NOMO-1 treated with dmso at 0.1 percent for 144 hours (cell line): Measurements from ENCODE around the gene SERPINH1.

ENCODE experiments used
- DNase-seq: peaks from one replicate; lab custom pipeline; 2025; ENCODE audit not compliant: unreplicated experiment; lab: John Stamatoyannopoulos, UW

The SERPINH1 gene

DNA sequence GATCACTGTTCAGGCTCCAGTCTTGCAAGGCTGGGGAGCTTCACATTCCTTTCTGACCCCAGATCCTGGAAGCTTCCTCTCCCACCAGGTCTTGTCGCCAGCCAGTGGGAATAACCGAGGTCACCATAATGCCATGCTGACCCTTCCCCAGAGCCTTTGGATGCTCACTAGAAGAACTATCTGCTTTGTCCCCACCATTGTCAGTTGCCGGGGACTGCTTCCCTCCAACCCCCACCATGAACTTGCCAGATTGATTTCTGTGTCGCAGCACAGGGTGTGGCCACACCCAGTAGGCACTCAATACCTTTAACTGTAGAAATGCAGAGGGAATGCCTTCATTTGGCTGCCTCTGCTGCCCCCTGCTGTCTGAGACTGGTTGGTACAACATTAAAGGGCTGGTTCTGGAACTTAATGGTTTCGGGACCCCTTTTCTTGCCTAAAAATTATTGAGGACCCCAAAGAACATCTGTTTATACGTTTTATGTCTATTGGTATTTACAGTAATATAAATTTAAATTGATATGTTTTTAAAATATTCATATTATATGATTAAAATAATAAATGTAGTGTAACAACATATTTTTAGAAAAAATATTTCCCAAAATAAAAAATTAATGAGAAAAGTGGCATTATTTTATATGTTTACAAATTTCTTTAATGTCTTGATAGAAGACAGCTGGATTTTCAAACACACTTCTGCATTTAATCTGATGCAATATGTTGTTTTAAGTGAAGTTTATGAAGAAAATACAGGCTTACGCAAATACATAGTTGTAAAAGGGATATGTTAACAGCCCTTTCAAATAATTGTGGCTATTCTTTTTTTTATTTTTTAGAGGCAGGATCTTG, 29.6 kb upstream of the SERPINH1 start:
- DNase-seq = peak; percentile 68

DNA sequence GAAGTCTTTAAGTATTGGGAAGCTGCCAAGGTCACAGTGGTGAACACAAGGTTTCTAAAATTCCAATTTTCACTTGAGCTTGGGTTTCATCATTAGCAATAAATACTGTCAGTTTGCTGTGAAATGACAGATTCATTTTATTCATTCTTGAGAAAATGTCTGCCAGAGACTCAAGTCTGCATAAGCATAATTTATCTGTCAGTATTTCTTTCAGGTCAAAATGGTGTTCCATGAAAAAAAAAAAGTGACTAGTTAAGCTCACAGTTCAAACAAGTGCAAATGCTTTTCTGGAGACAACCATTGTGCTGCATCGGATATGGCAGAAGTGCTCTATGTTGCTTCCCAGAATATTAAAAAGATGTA, 28.2 kb upstream of the SERPINH1 start:
- no peak for DNase-seq

DNA sequence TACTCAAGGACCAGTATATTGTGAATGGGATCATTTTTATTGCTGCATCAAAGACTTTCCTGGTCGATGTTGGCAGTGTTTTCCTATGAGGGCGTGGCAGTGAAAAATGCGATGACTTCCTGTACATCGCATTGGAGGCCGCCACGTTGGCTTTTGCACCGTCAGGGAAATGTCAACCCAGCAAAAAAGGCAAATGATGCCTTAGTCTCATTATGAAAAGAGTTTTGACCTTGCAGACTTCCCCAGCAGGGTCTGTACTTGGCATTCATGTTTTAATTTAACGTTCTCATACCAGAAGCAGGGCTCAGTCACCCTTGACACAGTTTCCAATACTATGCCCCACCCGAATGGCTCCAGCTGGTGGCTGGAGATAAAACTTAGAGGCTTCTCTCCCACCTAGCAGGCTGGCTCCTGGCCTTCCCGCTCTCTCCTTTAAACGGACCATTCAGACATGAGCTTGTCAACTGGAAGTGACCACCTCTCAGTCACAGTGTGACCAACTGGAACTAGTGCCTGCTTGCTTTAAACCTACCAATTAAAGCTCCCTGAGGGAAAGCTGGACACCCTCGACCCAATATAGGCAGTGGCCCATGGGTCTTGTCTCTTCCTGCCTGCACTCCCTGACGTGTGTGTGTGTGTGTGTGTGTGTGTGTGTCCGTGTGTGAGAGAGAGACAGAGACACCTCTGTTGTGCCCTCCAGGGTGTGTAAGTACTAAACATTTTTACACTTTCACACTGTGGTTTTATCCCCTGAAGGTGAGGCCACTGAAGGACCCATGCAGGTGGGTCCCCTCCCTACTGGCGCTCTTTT, 27.6 kb upstream of the SERPINH1 start:
- no peak for DNase-seq

DNA sequence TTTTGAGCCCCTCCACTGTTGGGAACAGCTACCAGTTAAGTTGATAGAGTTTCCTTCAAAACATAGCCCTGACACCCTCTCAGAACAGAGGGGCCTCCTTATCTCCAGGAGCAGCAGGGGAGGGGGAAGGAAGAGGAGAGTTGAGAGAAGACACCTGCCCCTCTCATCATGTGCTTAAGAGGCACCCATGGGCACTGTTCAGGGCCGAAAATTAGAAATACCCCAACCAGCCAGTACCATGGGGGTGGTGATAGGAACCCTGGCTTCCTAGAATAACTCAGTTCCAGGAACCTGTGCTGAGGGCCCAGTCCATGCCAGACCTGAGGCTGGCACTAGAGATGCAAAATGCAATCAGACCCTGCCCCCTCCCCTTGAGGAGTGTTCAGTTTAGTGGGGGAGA, 27.0 kb upstream of the SERPINH1 start:
- DNase-seq = no peak

DNA sequence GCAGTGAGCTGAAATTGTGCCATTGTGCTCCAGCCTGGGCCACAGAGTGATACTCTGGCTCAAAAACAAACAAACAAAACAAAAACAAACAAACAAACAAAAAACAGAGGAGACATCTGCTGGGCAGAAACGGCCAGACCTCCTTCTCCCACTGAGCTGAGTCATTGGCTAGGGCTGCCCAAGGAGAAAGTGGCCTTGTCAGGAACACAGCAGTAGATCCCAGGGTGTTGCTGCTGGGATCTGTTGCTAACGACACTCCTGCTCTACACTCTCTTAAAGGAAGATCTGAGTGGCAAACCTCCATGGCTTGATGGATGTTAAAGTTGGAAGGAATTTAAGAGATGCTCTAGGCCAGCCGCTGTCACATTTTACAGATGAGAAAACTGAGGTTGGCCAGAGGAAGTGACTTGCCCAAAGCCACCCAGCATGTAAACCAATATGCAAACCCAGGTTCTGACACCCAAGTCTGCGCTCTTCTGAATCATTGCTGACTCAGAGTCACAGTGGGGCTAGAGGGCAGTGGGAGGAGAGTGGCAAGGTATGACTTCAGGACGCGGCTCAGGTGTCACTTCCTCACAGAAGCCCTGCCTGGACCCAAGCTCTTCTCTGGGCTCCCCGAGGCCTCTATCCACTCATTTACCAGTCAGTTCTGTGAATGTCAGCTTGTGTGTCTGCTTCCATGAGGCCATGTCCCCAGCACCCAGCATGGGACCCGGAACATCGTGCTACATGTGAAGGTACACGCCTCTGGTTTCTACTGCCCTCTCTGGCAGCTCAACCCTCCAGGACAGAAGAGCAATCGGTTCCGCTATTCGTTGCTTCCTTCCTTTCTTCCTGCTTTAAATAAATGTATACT, 25.0 kb upstream of the SERPINH1 start:
- DNase-seq = peak; percentile 62

DNA sequence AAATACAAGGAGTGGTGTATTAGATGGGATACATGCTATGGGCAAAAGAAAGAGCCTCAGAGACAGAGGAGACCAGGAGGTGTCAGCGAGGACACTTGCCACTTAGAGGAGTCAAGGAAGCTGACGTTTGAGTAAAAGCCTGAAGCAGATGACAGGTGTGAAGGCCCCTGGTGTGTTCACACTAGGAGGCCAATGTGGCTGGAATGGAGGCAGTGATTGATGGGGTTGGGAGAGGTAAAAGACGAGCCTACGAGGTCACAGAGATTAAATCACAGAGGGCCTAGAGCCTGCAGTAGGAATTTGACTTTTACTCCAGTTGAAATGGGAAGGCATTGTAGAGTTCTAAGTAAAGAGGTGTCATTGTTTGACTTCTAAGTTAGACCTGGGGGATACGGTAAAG, 24.3 kb upstream of the SERPINH1 start:
- no peak for DNase-seq

DNA sequence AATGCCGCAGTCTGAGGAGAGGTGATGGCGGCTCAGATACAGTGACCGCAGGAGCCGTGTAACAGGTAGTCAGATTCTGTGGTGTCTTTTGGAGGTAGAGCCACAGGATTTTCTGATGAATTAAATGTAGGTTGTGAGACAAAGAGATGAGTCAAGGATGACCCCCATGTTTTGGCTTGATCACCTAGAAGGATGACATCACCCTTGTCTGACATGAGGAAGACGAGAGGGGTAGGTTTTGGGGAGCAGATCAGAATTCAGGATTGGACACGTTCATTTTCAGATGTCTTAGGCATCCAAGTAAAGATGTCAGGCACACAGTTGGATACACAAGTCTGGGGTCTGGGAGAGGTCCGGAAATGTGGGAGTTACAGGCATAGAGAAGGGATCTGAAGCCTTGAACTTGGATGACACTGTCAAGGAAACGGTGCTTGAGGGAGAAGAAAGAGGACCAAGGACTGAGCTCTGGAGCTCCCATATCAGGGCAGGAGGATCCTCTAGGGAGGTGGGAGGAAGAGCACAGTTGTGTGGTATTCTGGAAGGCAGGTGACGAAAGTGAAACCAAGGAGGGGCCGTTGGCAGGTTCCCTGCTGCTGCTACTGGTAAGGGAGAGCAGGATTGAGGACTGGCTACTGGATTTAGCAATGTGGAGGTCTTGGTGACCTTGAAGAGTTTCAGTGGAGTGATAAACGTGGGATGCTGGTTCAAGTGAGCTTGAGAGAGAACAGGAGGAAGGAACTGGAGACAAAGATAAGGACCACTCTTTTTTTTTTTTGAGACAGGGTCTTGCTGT, 23.7 kb upstream of the SERPINH1 start:
- DNase-seq = no peak

DNA sequence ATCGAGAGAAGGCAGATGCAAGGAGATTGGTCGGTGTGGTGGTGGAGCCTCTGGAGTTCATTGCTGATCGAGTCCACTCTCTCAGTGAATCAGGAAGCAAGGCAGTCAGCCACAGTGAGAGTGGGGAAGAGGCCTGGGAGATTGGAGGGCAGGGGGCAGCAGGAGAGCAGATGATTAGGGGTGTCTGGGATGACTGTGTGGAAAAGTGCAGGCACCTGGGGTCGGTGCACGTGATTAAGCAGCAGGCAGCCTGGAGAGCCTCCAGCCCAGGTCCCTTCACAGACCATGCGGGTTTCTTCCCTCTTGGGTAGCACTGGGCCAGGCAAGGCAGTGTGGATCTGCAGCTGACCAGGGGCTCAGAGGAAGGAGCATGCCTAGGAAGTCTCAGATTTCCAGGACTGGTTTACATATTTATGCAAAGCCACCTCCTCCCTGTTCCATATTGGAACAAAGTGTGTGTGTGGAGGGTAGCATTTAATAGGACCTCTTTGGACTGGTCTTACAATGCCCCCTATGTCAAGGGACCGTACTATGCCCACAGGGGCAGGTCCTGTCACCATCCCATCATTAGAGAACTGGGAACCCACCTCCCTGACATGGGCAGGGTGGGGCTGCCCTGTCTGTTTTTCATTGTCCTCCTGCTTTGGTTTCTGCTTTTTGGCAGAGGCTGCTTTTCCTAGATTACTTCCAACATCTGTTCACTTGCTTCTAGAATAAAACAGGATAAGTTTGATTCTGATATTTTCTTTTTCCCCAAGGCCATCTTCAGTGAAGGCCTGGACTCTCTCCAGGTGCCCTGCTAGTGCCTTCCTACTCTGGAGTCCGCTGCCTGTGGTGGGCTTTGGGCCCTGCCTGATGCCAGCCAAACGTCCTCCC, 22.4 kb upstream of the SERPINH1 start:
- no peak for DNase-seq

DNA sequence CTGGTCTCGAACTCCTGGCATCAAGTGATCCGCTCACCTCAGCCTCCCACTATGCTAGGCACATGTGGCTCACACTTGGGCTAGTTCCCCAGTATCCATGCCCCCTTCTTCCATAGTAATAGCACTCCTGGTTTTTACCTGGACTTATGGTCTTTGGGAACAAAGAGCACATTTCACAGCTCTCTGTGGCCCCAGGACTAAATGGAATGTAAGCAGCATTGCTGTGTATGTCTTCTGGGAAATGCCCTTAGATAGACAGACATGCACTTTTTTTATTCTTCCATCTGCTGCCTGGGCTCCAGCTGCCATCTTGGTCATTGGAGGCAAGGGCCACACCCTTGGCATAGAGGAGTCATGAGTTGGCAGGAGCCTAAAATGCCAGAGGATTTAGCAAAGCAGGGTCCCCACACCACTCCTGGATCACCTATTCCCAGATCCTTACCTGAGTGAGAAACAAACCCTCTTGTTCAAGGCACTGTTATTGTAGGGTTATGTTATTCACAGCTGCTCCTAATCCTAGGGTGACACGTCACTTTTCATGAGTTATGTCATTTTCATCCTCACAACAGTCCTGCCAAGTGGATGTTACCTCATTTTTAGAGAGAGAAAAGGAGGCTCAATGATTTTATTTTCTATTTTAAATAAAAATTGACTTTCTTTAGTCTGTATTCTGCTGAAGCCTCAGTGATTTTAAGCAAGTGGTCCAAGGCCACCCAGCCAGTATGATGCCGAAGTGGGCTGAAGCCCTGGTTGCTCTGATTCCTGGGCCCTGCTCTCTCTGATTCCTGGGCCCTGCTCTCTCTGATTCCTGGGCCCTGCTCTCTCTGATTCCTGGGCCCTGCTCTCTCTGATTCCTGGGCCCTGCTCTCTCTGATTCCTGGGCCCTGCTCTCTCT, 20.6 kb upstream of the SERPINH1 start:
- no peak for DNase-seq

DNA sequence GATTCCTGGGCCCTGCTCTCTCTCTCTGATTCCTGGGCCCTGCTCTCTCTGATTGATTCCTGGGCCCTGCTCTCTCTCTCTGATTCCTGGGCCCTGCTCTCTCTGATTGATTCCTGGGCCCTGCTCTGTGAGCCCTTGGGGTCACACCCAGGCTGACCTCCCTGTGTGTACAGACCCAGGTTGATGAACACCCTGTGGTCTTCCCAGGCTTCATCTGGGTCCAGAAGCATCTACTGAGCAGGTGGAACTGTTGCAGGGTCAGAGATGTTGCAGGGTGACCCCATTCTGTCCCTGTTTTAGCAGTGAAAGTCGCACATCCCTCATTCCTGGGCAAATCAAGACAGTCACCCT, 20.0 kb upstream of the SERPINH1 start:
- no peak for DNase-seq

DNA sequence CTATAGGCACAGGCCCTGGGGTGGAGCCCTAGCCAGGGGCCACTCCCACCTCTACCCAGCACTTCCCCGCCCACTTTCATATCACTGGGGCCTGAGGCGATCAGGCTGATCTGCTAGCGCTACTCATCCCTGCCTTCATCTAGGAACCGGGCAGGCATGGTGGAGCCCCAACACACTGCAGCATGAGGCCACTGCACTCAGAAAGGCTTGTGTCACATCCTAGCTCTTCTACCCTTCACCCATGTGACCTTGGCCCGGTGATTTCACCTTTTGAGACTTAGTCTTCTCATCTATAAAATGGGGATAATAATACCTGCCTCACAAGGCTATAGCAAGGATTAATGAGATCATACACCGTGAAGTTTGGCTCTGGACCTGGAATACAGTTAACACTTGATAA, 18.2 kb upstream of the SERPINH1 start:
- no peak for DNase-seq

DNA sequence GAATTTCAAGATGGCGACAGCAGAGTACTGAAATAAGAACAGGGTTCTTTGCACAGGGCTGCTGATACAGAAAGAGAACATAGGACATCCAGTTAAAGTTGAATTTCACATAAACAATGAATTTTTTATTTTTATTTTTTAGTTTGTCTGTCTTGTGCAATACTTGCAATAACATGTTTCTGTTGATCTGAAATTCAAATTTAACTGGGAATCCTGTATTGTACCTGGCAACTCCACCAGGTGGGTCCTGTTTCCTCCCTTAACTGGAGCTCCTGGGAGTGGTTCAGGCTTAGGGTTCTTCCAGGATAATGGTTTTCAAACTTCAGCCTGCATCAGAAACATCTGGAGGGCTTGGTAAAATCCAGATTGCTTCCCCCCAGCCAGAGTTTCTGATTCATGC, 14.9 kb upstream of the SERPINH1 start:
- DNase-seq = no peak

DNA sequence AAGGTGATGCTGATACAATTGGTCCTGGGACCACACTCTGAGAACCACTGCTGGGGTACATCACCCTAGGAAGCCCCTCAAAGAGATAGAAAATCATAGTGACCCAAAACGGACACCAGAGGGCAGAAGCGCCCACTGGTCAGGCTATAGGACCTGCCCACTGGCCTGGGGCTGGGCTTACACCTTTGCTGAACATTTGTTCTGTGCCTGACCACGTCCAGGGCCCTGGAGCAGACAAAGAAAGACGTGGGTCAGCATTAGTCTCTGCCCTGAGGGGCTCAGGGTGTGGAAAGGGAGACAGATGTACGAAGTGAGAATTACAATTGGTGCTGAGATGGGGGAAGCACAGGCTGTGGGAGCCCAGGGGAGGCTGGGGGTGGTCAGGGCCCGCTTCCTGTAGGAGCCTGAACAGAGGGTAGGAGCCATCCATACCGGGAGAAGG, 14.4 kb upstream of the SERPINH1 start:
- no peak for DNase-seq

DNA sequence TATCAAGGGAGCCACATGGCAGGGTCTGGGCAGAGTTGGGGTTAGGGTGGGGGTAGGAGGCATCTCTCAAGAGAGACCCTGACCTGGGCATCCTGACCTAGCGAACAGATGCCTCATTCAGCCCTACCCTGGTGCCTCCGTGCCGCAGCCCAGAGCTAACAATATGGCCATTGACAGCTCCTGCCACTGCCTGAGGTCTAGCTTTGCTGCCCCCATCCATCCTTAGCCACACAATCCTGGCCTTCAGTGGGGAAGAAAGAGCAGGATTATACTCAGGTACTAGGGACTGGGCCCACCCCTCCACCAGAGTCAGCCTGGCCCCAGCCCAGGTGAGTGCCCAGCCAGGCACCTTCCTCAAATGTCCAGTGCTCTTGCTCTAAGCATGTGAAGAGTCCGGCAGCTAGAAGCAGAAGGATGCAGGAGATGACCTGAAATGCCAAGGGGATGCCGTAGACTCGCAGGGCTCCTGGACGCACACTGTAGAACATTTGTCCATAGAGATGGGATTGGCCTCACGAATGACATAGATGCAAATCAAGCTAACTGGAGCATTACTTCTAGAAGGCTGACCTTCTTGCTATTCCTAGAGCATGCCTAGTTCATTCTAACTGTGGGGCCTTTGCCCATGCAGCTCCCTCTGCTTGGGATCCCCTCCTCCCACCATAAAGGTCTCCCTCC, 13.3 kb upstream of the SERPINH1 start:
- no peak for DNase-seq

DNA sequence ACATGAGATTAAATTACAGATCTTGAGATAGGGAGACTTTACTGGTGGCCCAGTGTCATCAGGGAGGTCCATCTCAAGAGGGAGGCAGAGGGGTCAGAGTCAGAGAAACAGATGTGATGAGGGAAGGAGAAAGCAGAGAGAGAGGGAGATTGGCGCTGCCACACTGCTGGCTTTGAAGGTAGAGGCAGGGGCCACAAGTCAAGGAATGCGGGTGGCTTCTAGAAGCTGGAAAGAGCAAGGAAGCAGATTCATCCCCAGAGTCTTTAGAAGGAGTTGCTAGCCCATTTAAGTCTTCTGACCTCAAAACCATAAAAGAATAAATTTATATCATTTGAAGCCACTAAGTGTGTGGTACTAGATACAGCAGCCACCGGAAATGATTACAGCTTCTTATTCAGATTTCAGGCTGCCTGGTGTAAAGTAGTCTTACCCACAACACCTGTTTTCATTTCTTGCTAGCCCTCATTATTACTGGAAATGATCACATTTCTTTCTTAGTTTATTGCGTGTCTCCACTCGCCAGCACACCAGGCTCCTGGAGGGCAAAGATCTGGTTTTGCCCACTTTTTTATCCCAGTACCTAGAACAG, 12.6 kb upstream of the SERPINH1 start:
- no peak for DNase-seq

DNA sequence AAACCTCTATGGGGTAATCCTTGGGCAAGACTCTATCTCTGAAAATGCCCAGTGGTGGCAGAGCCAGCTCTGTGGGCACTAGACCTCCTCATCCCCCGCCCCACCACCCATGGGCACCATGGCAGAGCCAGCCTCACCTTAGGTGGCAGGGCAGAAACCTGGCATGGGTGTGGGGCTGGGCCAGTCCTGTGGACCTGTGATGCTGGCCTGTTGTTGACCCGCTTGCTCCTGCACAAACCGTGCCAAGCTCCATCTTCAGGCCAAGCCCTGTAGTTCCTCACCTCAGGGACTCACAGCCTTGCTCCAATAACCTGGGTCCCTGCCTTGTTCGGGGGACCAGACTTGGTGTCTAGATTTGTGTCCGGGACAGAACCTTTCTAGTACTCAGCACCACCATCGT, 8.9 kb upstream of the SERPINH1 start:
- DNase-seq = no peak

DNA sequence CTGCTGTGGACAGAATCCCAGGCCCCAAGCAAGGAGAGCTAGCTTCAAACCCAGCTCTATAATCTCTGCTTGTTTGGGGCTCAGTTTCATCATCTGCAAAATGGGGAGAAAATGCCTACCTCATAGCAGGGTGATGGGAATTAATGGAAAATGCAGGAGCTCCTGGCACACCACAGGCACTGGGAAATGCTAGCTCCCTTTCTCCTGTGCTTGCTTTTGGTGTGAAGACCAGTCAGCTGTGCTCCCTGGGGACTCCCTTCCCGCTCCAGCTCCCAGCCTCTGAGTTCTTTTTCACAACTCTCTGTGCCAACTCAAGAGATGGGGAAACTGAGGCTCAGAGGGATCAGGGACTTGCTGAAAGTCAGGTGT, 8.2 kb upstream of the SERPINH1 start:
- DNase-seq = no peak
